Activated CD8-positive, alpha-beta T cell treated with anti-CD3 and anti-CD28 coated beads for 36 hours (primary cell): Measurements from ENCODE around the gene BCORL1. TPM values are rescaled to one million over a fixed set of nuclear protein-coding genes. Genes with fewer than 3 reads are reported as not detected.

Experiments
- ATAC-seq: fragments of 200-7000 bp; cut with Tn5 transposase; one replicate; pipeline ENCODE4 v1.10.0; 2021; ENCODE audit warnings: mild to moderate bottlenecking, moderate library complexity
- CTCF ChIA-PET: fragments of 350-600 bp; sonication (Branson Sonifier 250); formaldehyde crosslinking; loops from one replicate; lab custom pipeline; 2021; ENCODE audit warnings: antibody characterized with exemption; lab: Charles Lee
- POLR2A ChIA-PET: fragments of 350-600 bp; sonication (Branson Sonifier 250); formaldehyde crosslinking; loops from one replicate; lab custom pipeline; 2021; ENCODE audit warnings: antibody characterized with exemption; lab: Charles Lee
- DNase-seq: peaks from one replicate; pipeline ENCODE4 v3.0.0-alpha.2; 2020
- H3K27ac Mint-ChIP-seq: one replicate; pipeline ENCODE4 v1.8.0; 2021; ENCODE audit warnings: mild to moderate bottlenecking, mixed read lengths
- H3K27me3 Mint-ChIP-seq: one replicate; pipeline ENCODE4 v1.8.0; 2021; ENCODE audit warnings: mixed read lengths
- H3K36me3 Mint-ChIP-seq: one replicate; pipeline ENCODE4 v1.8.0; 2021; ENCODE audit warnings: low read depth, mixed read lengths
- H3K4me1 Mint-ChIP-seq: one replicate; pipeline ENCODE4 v1.8.0; 2021; ENCODE audit warnings: low read depth, mixed read lengths
- H3K4me3 Mint-ChIP-seq: one replicate; pipeline ENCODE4 v1.8.0; 2021; ENCODE audit warnings: mild to moderate bottlenecking, moderate library complexity, mixed read lengths
- H3K9me3 Mint-ChIP-seq: one replicate; pipeline ENCODE4 v1.8.0; 2021; ENCODE audit warnings: mixed read lengths
- CTCF ChIP-seq: fragments of 200-600 bp; IDR thresholded peaks from one replicate; pipeline ENCODE4 v1.8.0; 2022; ENCODE audit warnings: antibody characterized with exemption, mild to moderate bottlenecking
- intact Hi-C: fragments of 100-400 bp; cut with micrococcal nuclease; formaldehyde crosslinking; loops from one replicate; pipeline ENCODE4 v1.10.0; 2022
- total RNA-seq, 2 experiments: library from RNA; stranded (reverse); gene quantifications; one replicate each; pipeline ENCODE4 v1.2.3, GENCODE V29; 2021

Gene BCORL1
- total RNA-seq, 2 experiments from 2014 or later, result 7.1 to 9.9 TPM

- ChIA-PET POLR2A (no interaction called here), CTCF (interaction anchor here (0.6 to 4.7 kb wide), 33 partner anchors 8 to 423 kb away, joined by 3 to 81 read pairs (median 3); partner anchors contain the start of gene UTP14A)
- ATAC-seq (no peak), DNase-seq (peak; percentile 57)
- Mint-ChIP-seq H3K4me3 (no peak overlapping the region), H3K27me3 (no peaks in the 10 kb centered on the region), H3K27ac (no peak overlapping the region), H3K36me3 (peaks cover 14% of the 10 kb centered on the region), H3K4me1 (peaks cover 10% of the 10 kb centered on the region), H3K9me3 (no peaks in the 10 kb centered on the region)
- intact Hi-C loops, result loop anchor here (5.0 kb wide), 1 partner anchor 101 kb away; no protein-coding TSS in a partner anchor
- TF ChIP-seq CTCF, result peak; percentile 68
Observed at GRCh38 chrX:130028196-130028595, 45.8 kb downstream of the BCORL1 start.

GRCh38 chrX:130030826-130031225 is 48.4 kb downstream of the BCORL1 start:
- no peak for TF ChIP-seq CTCF
- no peak for DNase-seq
- Mint-ChIP-seq H3K4me3 (no peak overlapping the region), H3K4me1 (no peaks in the 10 kb centered on the region), H3K36me3 (peaks cover 8% of the 10 kb centered on the region), H3K27ac (no peak overlapping the region), H3K27me3 (no peaks in the 10 kb centered on the region), H3K9me3 (no peaks in the 10 kb centered on the region)
- ATAC-seq, result no peak
- ChIA-PET POLR2A (no interaction called here), CTCF (no interaction called here)
- intact Hi-C loops, result no loop called here

GRCh38 chrX:130032552-130032951 is 50.1 kb downstream of the BCORL1 start:
- DNase-seq, result no peak
- no peak for TF ChIP-seq CTCF
- no peak for ATAC-seq
- no peak overlapping the region for H3K27ac Mint-ChIP-seq
- no peaks in the 10 kb centered on the region for H3K9me3 Mint-ChIP-seq
- H3K36me3 Mint-ChIP-seq, result peaks cover 10% of the 10 kb centered on the region
- intact Hi-C loops, result no loop called here
- H3K4me1 Mint-ChIP-seq, result no peaks in the 10 kb centered on the region
- POLR2A ChIA-PET, result interaction anchor here (0.6 kb wide), 1 partner anchor 232 kb away, joined by 3 read pairs; no protein-coding TSS in a partner anchor
- no peaks in the 10 kb centered on the region for H3K27me3 Mint-ChIP-seq
- H3K4me3 Mint-ChIP-seq, result no peak overlapping the region
- CTCF ChIA-PET, result interaction anchor here (1.7 kb wide), 1 partner anchor 28 kb away, joined by 5 read pairs; no protein-coding TSS in a partner anchor

GRCh38 chrX:130034178-130034577 is 51.7 kb downstream of the BCORL1 start:
- Mint-ChIP-seq H3K4me1 (no peaks in the 10 kb centered on the region), H3K27ac (no peak overlapping the region), H3K4me3 (no peak overlapping the region), H3K36me3 (peaks cover 6% of the 10 kb centered on the region), H3K27me3 (no peaks in the 10 kb centered on the region), H3K9me3 (no peaks in the 10 kb centered on the region)
- ChIA-PET POLR2A (interaction anchor here (0.7 kb wide), 1 partner anchor 112 kb away, joined by 3 read pairs; no protein-coding TSS in a partner anchor), CTCF (interaction anchor here (0.6 to 1.7 kb wide), 2 partner anchors 19 to 109 kb away, joined by 3 to 6 read pairs; no protein-coding TSS in a partner anchor)
- DNase-seq, result no peak
- no peak for TF ChIP-seq CTCF
- no peak for ATAC-seq
- intact Hi-C loops, result no loop called here

- Mint-ChIP-seq H3K27ac (no peak overlapping the region), H3K4me1 (no peaks in the 10 kb centered on the region), H3K36me3 (peaks cover 2% of the 10 kb centered on the region), H3K27me3 (no peaks in the 10 kb centered on the region), H3K9me3 (no peaks in the 10 kb centered on the region), H3K4me3 (no peak overlapping the region)
- ATAC-seq (no peak), DNase-seq (no peak)
- ChIA-PET POLR2A (no interaction called here), CTCF (interaction anchor here (0.9 to 1.4 kb wide), 2 partner anchors 12 to 14 kb away, joined by 3 read pairs; no protein-coding TSS in a partner anchor)
- intact Hi-C loops, result no loop called here
- TF ChIP-seq CTCF, result no peak
Observed at GRCh38 chrX:130039847-130040246, 57.4 kb downstream of the BCORL1 start.
